ENCODE results near the gene CCDC69.

CCDC69 gene

GRCh38 chr5:151215546-151215880, 8.4 kb downstream of the CCDC69 start:
- no peak for TF ChIP-seq CTCF (conservative IDR thresholded peaks at IDR 0.05; ENCODE audit: low read depth, low read length)
- H3K4me3 ChIP-seq (ENCODE audit: low read depth, low read length), result no peak overlapping the region
- no peak for DNase-seq (ENCODE audit: low read depth)

GRCh38 chr5:151214614-151215545, 9.0 kb downstream of the CCDC69 start:
- H3K4me3 ChIP-seq (ENCODE audit: low read depth, low read length), result no peak overlapping the region
- no peak for TF ChIP-seq CTCF (conservative IDR thresholded peaks at IDR 0.05; ENCODE audit: low read depth, low read length)
- DNase-seq (ENCODE audit: low read depth), result no peak

GRCh38 chr5:151213803-151214613, 9.9 kb downstream of the CCDC69 start:
- TF ChIP-seq CTCF (conservative IDR thresholded peaks at IDR 0.05; ENCODE audit: low read depth, low read length), result no peak
- H3K4me3 ChIP-seq (ENCODE audit: low read depth, low read length), result no peak overlapping the region
- DNase-seq (ENCODE audit: low read depth), result peak; percentile 78

- no peak for TF ChIP-seq CTCF (conservative IDR thresholded peaks at IDR 0.05; ENCODE audit: low read depth, low read length)
- no peak overlapping the region for H3K4me3 ChIP-seq (ENCODE audit: low read depth, low read length)
- DNase-seq (ENCODE audit: low read depth), result no peak
Measured at GRCh38 chr5:151212406-151212798, 11.5 kb downstream of the CCDC69 start.

GRCh38 chr5:151208481-151208914, 15.4 kb downstream of the CCDC69 start:
- H3K4me3 ChIP-seq (ENCODE audit: low read depth, low read length), result no peak overlapping the region
- no peak for DNase-seq (ENCODE audit: low read depth)
- no peak for TF ChIP-seq CTCF (conservative IDR thresholded peaks at IDR 0.05; ENCODE audit: low read depth, low read length)

- no peak for DNase-seq (ENCODE audit: low read depth)
- TF ChIP-seq CTCF (conservative IDR thresholded peaks at IDR 0.05; ENCODE audit: low read depth, low read length), result no peak
- H3K4me3 ChIP-seq (ENCODE audit: low read depth, low read length), result no peak overlapping the region
Measured at GRCh38 chr5:151205411-151205810, 18.5 kb downstream of the CCDC69 start.
